Memory B cell (primary cell): Measurements from ENCODE around the gene PKN3.
"Not testable (repeated sequence)": the region's sequence is repeated elsewhere in the genome, so short reads cannot be mapped to it uniquely, and the experiment has no call there.

Source experiments
- ATAC-seq: fragments of 150-1000 bp; cut with Tn5 transposase; 2 replicates; pipeline ENCODE4 v1.10.0; 2021; ENCODE audit warnings: low read depth, mild to moderate bottlenecking, moderate library complexity
- DNase-seq, 2 donors: peaks; one replicate each; pipeline ENCODE4 v3.0.0; 2022; ENCODE audit warnings: low spot score in 2 of 2
- H3K27ac Mint-ChIP-seq: one replicate; pipeline ENCODE4 v1.8.0; 2022; ENCODE audit warnings: mild to moderate bottlenecking, moderate library complexity, mixed read lengths
- H3K27me3 Mint-ChIP-seq: one replicate; pipeline ENCODE4 v1.8.0; 2022; ENCODE audit warnings: mixed read lengths
- H3K36me3 Mint-ChIP-seq: one replicate; pipeline ENCODE4 v1.8.0; 2022; ENCODE audit warnings: mild to moderate bottlenecking, mixed read lengths
- H3K4me1 Mint-ChIP-seq: one replicate; pipeline ENCODE4 v1.8.0; 2022; ENCODE audit warnings: mixed read lengths
- H3K4me3 Mint-ChIP-seq: one replicate; pipeline ENCODE4 v1.8.0; 2022; ENCODE audit warnings: mild to moderate bottlenecking, moderate library complexity, mixed read lengths
- H3K9me3 Mint-ChIP-seq: one replicate; pipeline ENCODE4 v1.8.0; 2022; ENCODE audit warnings: mixed read lengths

PKN3 gene

DNA sequence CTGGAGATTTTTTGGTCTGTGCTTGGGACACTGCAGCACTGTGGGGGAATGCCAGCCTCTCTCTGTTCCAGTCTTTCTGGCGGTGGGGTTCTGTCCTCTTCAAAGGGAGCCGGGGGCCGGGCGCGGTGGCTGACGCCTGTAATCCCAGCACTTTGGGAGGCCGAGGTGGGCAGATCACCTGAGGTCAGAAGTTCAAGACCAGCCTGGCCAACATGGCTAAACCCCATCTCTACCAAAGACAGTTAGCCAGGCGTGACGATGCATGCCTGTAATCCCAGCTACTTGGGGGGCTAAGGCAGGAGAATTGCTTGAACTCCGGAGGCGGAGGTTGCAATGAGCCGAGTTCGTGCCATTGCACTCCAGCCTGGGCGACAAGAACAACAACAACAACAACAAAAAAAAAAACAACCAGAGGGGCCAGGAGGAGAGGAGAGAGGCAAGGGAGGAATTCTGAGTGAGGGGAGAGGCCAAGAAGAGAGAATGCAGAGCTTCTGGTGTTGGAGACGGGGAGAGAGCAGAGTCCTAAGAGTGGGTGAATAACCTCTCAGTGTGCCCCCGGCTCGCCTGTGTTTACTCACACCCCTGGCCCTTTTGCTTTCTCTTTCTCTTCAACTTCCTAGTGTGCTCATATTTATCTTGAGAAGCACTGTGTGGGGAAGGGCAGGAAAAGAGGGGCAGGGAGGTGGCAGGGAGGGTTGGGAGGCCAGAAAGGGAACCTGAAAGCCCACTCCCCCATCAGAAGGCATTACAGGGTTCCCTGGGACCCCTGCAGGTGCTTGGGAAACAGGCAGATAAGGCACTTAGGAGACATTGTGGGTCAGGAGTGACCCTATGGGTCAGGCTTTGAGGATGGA lies 16.4 kb upstream of the PKN3 start:
- DNase-seq (no peak), ATAC-seq (no peak)
- H3K4me3 Mint-ChIP-seq: peak overlapping the region; percentile 96
- H3K27me3 Mint-ChIP-seq: no peaks in the 10 kb centered on the region
- peak overlapping the region; percentile 97 for H3K27ac Mint-ChIP-seq
- H3K36me3 Mint-ChIP-seq: peaks cover 5% of the 10 kb centered on the region
- H3K4me1 Mint-ChIP-seq: peaks cover 42% of the 10 kb centered on the region
- no peaks in the 10 kb centered on the region for H3K9me3 Mint-ChIP-seq

GRCh38 chr9:128687453-128687852 lies 14.8 kb upstream of the PKN3 start:
- H3K9me3 Mint-ChIP-seq: no peaks in the 10 kb centered on the region
- H3K27ac Mint-ChIP-seq: no peak overlapping the region
- DNase-seq: no peak
- H3K27me3 Mint-ChIP-seq: no peaks in the 10 kb centered on the region
- peaks cover 7% of the 10 kb centered on the region for H3K36me3 Mint-ChIP-seq
- H3K4me3 Mint-ChIP-seq: peak overlapping the region; percentile 83
- ATAC-seq: no peak
- H3K4me1 Mint-ChIP-seq: peaks cover 44% of the 10 kb centered on the region

- Mint-ChIP-seq H3K4me1 (peaks cover 41% of the 10 kb centered on the region), H3K4me3 (peak within 1 kb of the TSS; percentile 83), H3K27me3 (no peaks in the 10 kb centered on the region), H3K36me3 (peaks cover 11% of the 10 kb centered on the region), H3K27ac (peak within 1 kb of the TSS; percentile 88), H3K9me3 (no peaks in the 10 kb centered on the region)
- DNase-seq (peak; percentile 84 to 92), ATAC-seq (peak; percentile 76)
Observed at GRCh38 chr9:128688501-128689292, 13.6 kb upstream of the PKN3 start, which contains the start of gene SET. TSS of gene SET (plus strand) at chr9:128689222. CDS start at chr9:128689583, 361 bp downstream.

- peak; percentile 24 for ATAC-seq
- no peaks in the 10 kb centered on the region for H3K9me3 Mint-ChIP-seq
- peaks cover 41% of the 10 kb centered on the region for H3K4me1 Mint-ChIP-seq
- H3K36me3 Mint-ChIP-seq: peaks cover 12% of the 10 kb centered on the region
- no peaks in the 10 kb centered on the region for H3K27me3 Mint-ChIP-seq
- peak overlapping the region; percentile 72 for H3K4me3 Mint-ChIP-seq
- peak overlapping the region; percentile 88 for H3K27ac Mint-ChIP-seq
- no peak for DNase-seq
Observed at GRCh38 chr9:128689293-128689774, 13.0 kb upstream of the PKN3 start.

- peaks cover 15% of the 10 kb centered on the region for H3K36me3 Mint-ChIP-seq
Observed at GRCh38 chr9:128689820-128690683, 12.3 kb upstream of the PKN3 start.

GRCh38 chr9:128690684-128691034 lies 11.6 kb upstream of the PKN3 start:
- Mint-ChIP-seq H3K27me3 (no peaks in the 10 kb centered on the region), H3K27ac (peak overlapping the region; percentile 94), H3K4me3 (peak overlapping the region; percentile 99), H3K36me3 (peaks cover 15% of the 10 kb centered on the region), H3K9me3 (no peaks in the 10 kb centered on the region), H3K4me1 (peaks cover 29% of the 10 kb centered on the region)
- ATAC-seq (no peak), DNase-seq (no peak)

More at GRCh38 chr9:128689820-128690683, 12.3 kb upstream of the PKN3 start:
- no peak for DNase-seq
- ATAC-seq: peak; percentile 15
- H3K4me3 Mint-ChIP-seq: peak overlapping the region; percentile 99
- no peaks in the 10 kb centered on the region for H3K9me3 Mint-ChIP-seq
- no peaks in the 10 kb centered on the region for H3K27me3 Mint-ChIP-seq
- peak overlapping the region; percentile 94 for H3K27ac Mint-ChIP-seq
- H3K4me1 Mint-ChIP-seq: peaks cover 34% of the 10 kb centered on the region

GRCh38 chr9:128693738-128694137 lies 8.6 kb upstream of the PKN3 start:
- DNase-seq, H3K9me3 Mint-ChIP-seq, ATAC-seq, H3K4me3 Mint-ChIP-seq, H3K27me3 Mint-ChIP-seq: not testable (repeated sequence)
- H3K27ac Mint-ChIP-seq: peak overlapping the region; percentile 24
- peaks cover 18% of the 10 kb centered on the region for H3K36me3 Mint-ChIP-seq
- peaks cover 14% of the 10 kb centered on the region for H3K4me1 Mint-ChIP-seq

DNA sequence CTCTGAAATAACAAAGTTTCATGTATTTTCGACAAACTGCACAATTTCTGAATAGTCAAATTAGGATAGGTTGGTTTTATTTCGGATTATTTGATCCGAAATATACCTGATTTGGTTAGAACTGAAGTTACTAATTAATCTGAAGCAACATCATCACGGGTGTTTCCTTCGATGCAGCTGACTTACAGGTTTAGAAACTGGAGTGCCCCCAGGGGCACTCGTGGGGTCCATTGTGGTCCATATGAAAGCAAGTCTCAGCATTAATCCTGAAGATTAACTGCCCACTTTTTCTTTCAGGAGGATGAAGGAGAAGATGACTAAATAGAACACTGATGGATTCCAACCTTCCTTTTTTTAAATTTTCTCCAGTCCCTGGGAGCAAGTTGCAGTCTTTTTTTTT lies 8.0 kb upstream of the PKN3 start:
- no peak for ATAC-seq
- Mint-ChIP-seq H3K4me1 (peaks cover 14% of the 10 kb centered on the region), H3K36me3 (peaks cover 18% of the 10 kb centered on the region), H3K4me3 (no peak overlapping the region), H3K27me3 (no peaks in the 10 kb centered on the region), H3K9me3 (no peaks in the 10 kb centered on the region), H3K27ac (no peak overlapping the region)
- no peak for DNase-seq

- no peak for DNase-seq
- H3K27me3 Mint-ChIP-seq: no peaks in the 10 kb centered on the region
- ATAC-seq: no peak
- no peak overlapping the region for H3K27ac Mint-ChIP-seq
- H3K4me3 Mint-ChIP-seq: no peak overlapping the region
- H3K4me1 Mint-ChIP-seq: peaks cover 11% of the 10 kb centered on the region
- H3K9me3 Mint-ChIP-seq: no peaks in the 10 kb centered on the region
- peaks cover 15% of the 10 kb centered on the region for H3K36me3 Mint-ChIP-seq
Observed at GRCh38 chr9:128696923-128697707, 5.2 kb upstream of the PKN3 start.

- not testable (repeated sequence) for H3K9me3 Mint-ChIP-seq, H3K4me3 Mint-ChIP-seq, DNase-seq, ATAC-seq, H3K27ac Mint-ChIP-seq, H3K36me3 Mint-ChIP-seq, H3K27me3 Mint-ChIP-seq
- H3K4me1 Mint-ChIP-seq: peaks cover 12% of the 10 kb centered on the region
Observed at GRCh38 chr9:128699096-128699795, 3.1 kb upstream of the PKN3 start.

GRCh38 chr9:128701227-128701854 lies 962 bp upstream of the PKN3 start:
- peaks cover 12% of the 10 kb centered on the region for H3K4me1 Mint-ChIP-seq
- no peak overlapping the region for H3K27ac Mint-ChIP-seq
- peaks cover 1% of the 10 kb centered on the region for H3K36me3 Mint-ChIP-seq
- H3K4me3 Mint-ChIP-seq: peak overlapping the region; percentile 62
- no peaks in the 10 kb centered on the region for H3K27me3 Mint-ChIP-seq
- H3K9me3 Mint-ChIP-seq: no peaks in the 10 kb centered on the region
- no peak for DNase-seq
- ATAC-seq: no peak

DNA sequence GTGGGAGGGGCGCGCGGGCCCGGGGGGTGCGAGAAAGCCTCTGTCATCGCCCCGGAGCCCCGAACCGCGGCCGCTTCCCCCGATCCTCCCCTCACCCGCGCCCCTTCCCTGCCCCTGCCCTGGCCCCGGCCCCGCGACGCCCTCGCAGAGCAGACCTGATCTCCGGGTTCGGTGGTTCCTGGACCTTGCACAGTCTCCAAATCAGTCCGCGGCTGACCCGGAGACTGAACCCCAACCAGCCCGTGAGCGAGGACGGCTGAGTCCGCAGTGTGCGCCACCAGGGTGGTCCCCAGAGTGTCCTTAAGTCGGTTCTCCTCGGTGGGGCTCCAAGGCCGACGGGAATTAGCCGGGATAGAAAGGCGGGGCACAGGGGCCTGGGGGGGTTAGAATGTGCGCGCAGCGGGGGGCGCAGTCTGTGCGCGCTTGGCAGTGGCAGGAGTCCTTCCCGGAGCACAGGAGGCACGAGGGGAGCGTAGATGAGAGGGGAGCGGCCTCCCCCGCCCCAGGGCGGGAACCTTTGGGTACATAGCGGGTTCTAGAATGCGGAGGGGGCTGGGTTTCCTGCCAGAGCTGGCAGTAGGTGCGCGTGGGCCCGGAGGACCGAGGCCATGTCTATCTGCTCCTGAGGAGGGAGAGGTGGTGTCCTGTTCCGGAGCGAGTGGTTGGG lies 779 bp downstream of the PKN3 start:
- Mint-ChIP-seq H3K9me3 (no peaks in the 10 kb centered on the region), H3K4me1 (peaks cover 12% of the 10 kb centered on the region), H3K36me3 (no peaks in the 10 kb centered on the region), H3K27ac (peak overlapping the region; percentile 78), H3K4me3 (peak overlapping the region; percentile 86), H3K27me3 (no peaks in the 10 kb centered on the region)
- ATAC-seq (peak; percentile 20), DNase-seq (no peak)
